Activated CD8-positive, alpha-beta memory T cell treated with anti-CD3 and anti-CD28 coated beads for 4 hours (primary cell): ENCODE measurements around the gene AGAP6.
"Not testable (repeated sequence)": the region's sequence is repeated elsewhere in the genome, so short reads cannot be mapped to it uniquely, and the experiment has no call there.

ENCODE experiments used
- DNase-seq, 2 donors: peaks; one replicate each; pipeline ENCODE4 v3.0.0-alpha.2; 2020; ENCODE audit warnings: low read depth in 2 of 2

AGAP6 gene

DNA sequence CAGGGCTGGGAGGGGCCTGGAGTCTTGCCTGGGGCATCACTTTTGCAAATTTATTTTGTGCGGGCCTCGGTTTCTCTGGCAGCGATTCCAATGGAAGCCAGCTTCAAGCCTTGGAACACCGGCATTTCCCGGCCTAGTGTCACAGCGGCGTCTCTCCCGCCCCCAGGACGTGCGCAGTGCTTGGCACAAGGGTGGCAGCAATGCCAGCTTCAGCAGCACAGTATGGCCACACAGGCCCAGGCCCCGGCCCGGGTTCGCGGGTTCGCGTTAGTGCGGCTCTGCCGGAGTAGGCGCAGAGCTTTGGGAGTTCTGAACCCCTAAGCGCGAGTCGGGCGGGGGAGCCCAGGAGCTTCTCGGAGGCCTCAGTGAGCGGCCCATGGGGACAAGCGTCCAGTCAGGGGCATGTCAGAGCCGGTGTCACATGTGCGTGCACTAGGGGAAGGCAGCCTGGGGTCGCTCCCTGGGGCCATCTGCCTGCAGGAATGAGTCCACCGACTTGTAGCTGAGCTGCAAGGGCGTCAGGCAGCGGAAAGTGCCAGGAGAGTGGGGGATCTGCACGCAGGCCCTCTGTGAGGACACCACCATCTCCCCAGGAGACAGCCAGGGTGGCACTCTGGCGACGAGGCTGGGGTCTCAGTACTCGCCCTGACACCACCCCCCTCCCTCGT lies 36.6 kb downstream of the AGAP6 start:
- not testable (repeated sequence) for DNase-seq

DNA sequence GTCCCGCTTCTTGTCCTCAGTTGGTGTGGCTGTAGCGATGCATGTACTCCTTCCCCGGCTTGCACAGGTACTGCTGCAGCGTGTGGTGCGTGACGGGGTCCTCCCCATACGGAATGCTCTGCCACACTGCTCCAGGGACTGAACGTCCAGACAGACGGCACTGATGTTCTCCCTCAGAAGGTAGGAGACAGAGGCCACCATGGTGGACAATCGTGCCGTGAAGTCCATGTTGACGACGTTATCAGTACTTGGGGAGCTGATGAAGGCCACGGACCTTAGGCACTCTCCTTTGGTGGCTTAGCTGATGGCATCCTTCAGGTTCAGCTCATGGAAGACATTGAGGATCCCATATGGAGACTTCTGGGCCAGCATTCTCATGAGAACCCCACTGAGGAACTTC lies 37.4 kb downstream of the AGAP6 start:
- no peak for DNase-seq

DNA sequence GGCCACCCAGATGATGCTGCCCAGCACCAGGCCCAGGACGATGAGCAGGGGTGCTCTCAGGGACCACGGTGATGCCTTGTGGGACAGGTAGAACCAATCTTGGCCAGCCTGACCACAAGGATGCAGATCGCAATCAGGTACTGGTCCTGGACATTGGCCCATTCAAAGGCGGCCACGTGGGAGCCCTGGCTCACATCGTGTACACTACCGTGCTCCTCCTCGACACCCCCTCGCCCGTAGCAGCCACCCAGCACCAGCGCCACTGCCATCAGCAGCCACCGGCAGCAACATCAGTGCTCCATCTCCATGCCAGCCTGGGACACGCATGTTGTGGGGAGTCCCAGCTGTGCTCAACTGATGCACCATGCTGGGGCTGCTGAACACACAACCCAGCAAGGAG lies 39.0 kb downstream of the AGAP6 start:
- no peak for DNase-seq

DNA sequence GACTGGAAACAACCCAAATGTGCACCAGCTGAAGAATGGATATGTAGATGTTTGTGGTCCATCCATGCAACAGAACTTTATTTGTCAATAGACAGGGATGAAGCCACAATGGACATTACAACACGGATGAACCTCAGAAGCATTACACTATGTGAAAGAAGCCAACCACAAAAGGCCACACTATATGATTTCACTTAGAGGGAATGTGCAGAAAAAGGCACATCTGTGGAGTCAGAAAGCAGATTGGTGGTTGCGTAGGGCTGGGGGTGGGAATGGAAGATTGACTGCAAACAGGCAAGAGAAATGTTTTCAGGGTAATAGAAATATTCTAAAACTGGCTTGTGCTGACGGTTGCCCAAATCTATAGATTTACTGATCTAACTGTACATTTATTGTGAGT lies 45.3 kb downstream of the AGAP6 start:
- DNase-seq, result no peak

DNA sequence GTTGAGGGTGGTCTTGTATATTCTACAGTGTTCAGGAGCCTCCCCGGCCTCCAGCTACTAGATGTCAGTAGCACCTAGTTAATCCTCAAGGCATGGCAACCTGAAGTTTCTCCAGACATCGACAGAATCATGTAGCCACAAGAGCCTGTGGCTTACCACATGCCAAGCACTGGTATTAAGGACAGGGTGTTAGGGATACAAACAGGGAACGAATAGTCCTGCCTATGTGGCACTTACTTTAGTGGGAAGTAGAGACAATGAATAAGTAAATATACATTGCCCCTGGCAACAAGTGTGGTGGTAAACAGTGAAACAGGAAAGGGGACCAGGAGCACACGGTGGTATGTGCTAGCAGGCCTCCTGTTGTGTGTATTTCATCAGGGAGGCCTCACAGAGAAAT lies 47.1 kb downstream of the AGAP6 start:
- DNase-seq, result not testable (repeated sequence)

DNA sequence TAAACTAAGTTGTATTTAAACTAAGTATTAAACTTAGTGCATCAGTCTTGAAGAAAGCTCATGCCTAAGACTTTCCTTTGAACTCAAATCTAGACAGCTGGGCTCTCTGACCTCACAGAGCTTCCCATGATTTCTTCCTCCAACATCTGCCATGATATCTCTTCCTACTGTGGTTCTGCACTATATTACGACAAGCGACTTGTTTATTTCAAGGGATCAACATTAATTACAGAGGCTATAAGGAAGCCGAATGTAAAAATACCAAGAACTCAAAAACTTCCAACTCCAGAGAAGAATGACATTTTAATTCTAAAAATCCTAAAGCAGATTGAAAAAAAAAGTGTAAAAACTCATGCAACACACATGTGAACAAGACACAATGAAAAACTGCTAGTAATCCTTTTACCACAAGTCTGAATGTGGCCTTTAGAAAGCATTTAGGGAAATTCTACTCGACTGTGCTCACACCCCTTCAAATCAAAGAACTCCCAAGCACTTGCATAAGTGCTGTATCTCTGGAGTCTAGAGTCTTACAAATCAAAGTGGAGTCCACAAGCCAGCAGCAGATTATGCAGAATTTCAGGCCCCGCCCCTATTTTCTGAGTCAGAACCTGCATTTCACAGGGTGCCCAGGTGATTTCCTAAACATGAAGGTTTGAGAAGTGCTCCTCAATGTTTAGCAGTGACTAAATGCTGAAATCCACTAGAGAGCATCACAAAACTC lies 56.9 kb downstream of the AGAP6 start:
- no peak for DNase-seq

DNA sequence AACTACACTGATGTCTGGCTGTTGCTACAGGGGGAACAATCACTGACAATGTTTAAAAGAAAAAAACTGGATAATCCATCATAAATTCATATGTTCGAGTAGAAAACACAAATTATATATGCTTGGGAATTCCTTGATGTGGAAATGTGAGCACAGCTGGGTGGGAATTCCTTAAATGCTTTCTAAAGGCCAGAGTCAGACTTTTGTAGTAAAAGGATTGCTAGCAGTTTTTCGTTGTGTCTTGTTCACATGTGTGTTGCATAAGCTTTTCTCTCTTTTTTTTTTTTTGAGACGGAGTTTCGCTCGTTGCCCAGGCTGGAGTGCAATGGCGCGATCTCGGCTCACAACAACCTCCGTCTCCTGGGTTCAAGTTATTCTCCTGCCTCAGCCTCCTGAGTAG lies 58.3 kb downstream of the AGAP6 start:
- DNase-seq, result not testable (repeated sequence)

DNA sequence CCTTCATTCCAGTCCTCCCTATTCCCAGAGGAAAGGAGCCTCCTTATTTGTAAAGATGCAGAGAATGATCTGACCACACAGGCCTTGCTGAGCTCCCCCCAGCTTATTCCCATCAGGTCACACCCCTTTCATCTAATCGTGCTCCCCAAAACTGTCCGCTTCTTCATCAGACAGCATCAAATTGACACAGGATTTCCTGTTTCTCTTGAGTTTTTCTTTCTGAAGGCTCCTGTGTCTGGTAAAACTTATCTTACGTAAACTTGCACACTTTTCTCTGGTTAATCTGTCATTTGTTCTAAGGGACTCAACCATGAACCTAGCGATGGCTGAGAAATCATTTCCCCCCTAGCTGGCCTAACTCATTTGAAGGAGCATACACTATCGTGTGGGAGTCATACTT lies 59.4 kb downstream of the AGAP6 start:
- not testable (repeated sequence) for DNase-seq

DNA sequence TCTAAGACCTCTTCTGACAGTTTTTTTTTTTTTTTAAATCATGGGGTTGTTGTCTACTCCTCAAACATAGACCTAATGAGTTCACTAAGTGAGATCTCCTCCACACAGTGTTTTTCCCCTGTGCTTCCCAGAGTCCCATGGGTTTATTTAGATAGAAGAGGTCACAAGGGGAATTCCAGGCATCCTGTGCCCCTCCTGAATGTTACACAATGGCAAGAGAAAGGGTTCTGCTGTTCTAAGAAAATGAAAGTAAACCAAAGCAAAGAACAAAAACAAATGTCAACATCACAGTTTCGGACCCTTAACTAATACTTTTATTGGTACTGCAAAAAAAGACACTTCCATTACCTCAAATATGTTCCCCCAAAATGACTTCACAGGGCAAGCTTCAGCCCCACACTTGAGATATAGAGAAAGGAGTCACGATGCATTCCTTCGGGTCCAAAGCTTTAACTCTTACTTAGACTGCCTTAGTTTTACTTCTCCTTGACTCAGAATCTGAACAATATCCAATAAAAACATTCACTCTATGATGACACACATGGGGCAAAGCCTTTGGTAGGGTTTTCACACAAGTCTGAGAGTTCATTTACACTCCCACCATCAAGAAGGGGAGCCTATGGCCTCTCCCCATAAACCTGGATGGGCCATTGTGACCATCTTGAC lies 63.9 kb downstream of the AGAP6 start:
- DNase-seq, result not testable (repeated sequence)

DNA sequence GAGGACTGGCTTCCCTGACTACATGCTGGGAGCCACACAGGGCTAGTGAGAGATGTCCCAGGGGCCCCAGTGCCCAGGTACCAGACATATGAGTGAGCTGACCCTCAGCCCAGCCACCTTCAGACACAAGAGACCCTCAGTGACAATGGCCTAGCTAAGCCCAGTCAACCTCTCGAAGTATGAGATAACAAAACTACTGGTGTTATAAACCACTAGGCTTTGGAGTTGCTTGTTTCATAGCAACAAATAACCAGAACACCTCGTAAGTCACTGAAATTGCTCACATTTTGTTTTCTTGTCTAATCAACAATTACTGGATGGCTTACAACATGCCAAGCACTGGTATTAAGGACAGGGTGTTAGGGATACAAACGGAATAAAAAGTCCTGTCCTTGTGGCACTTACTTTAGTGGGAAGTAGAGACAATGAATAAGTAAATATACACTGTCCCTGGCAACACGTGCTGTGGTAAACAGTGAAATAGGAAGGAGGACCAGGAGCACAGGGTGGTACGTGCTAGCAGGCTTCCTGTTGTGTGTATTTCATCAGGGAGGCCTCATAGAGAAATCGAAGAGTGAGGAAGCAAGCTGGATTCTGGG lies 64.7 kb downstream of the AGAP6 start:
- DNase-seq, result not testable (repeated sequence)

DNA sequence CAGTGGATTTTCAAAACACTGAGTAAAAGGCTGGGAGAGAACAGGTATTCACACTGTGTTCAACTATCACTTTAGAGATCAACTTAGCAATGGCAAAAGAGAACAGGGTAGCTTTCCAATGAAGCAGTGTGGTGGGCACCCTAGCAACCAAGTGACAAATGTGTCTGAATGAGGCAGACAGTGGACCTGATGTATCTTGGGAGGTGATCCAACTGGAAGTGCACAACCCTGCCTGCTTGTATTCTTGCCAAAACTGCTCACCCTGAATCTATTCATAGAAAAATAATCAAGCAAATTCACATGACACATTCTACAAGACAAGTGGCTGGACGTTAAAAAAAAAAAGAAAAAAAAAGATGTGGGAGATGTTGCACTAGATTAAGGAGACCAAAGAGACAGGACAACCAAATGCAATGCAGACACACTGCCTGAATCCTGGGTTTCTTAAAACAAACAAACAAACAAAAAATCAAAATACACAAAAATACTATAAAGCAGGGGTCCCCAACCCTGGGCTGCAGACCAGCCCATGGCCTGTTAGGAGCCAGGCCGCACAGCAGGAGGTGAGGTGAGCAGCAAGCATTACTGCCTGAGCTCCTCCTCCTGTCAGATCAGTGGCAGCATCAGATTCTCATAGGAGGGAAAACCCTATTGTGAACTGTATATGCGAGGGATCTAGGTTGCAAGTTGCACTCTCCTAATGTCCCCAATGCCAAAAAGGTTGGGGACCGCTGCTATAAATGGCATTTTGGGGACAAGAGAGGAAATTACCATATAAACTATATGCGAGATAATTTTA lies 67.5 kb downstream of the AGAP6 start:
- not testable (repeated sequence) for DNase-seq

DNA sequence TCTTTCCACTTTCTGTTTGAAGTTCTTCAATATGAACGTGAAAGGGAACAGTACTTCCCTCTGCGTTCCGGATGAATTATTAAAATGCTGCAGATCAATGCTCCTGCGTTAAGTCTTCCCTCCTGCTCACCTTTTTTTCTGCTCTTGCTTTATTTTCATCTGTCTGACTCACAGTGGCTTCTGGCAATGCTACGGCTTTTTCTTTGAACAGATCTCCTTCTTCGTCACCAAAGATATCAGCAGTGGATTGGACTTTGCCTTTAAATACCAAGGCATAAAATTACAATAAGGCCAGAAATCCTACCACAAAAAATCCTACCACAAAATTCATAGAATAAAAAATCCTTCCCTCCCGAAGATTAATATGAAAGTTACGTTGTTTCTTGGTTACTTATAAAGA lies 68.4 kb downstream of the AGAP6 start:
- DNase-seq, result not testable (repeated sequence)

DNA sequence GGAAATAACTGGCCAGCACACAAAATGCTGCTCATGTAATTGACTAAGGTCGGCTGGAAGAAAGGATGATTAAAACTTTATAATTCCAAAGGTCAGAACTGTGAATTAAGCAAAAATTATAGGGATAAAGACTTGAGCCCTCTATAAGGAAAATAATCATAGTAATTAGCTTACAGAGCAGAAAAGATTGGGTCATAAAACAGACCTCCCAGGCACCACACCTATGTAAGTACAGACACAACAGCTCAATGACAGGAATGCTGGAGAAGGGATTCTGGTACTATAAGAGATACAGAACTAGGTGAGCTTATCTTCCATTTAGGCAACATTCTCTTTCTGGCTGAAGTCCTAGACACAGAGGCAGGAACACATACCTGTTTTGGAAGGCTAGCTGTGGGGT lies 70.5 kb downstream of the AGAP6 start:
- DNase-seq, result not testable (repeated sequence)

DNA sequence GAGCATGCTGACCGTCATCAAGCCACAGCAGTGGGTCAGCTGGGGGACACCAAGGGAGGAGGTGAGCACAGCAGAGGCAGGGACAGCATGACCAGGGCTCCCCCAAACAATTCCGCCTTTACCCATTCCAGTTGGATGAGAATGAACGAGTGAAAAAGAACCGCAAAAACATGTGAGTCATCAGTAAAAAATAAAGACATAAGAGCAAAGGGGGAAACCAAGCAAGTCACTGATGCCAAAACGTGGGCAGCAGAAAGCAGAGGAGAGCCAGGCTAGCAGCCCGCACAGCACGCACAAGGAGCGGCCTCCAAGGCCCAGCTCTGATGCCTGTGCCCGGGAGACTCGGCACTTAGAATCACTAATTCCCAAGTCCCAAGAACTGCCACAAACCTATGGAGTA lies 71.7 kb downstream of the AGAP6 start:
- DNase-seq, result not testable (repeated sequence)
